ENCODE data around the gene KRTAP4-11.
"Not testable (repeated sequence)": the region's sequence is repeated elsewhere in the genome, so short reads cannot be mapped to it uniquely, and the experiment has no call there.

KRTAP4-11 gene

GRCh38 chr17:41083427-41083826 lies 34.7 kb downstream of the KRTAP4-11 start:
- not testable (repeated sequence) for DNase-seq

GRCh38 chr17:41082626-41083025 lies 35.5 kb downstream of the KRTAP4-11 start:
- no peak for DNase-seq

GRCh38 chr17:41076788-41077187 lies 41.4 kb downstream of the KRTAP4-11 start:
- DNase-seq = no peak

- no peak for DNase-seq
Measured at GRCh38 chr17:41073676-41074075, 44.5 kb downstream of the KRTAP4-11 start.

- DNase-seq = no peak
Measured at GRCh38 chr17:41071606-41072360, 46.4 kb downstream of the KRTAP4-11 start.

- DNase-seq = no peak
Measured at GRCh38 chr17:41069031-41069430, 49.1 kb downstream of the KRTAP4-11 start.

- DNase-seq = no peak
Measured at GRCh38 chr17:41067281-41067680, 50.9 kb downstream of the KRTAP4-11 start.
